ENCODE data around the gene XRCC4. TPM values are rescaled to one million over a fixed set of nuclear protein-coding genes. Genes with fewer than 3 reads are reported as not detected.

Gene XRCC4
- total RNA-seq, 1 experiment from 2014 or later = 24.6 TPM

DNA sequence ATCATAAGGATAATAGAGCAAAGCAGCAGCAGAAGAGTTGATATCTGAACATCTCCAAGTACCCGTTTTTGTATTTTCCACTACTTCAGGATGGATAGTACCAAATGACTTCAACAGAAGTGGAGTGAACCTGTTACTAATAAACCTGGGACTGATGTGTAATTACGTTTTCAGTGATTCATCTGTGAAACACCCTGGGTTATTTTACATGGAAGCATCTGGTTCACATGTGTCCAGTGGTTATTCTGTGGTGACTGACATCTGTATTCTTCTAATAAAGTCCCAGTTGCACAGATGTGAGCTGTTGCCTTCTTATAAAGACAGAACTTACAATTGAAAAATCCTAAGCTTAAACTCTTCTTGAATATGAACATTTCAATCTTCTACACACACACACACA lies 254.5 kb downstream of the XRCC4 start:
- ChIA-PET RAD21 (ENCODE audit: low non-redundant PET in 1 of 2, low total read pairs in 2 of 2, uncharacterized antibody in 2 of 2, unreplicated experiment in 2 of 2) (no interaction called here), CTCF (no interaction called here), POLR2A (no interaction called here)
- Histone ChIP-seq H3K9me2 (ENCODE audit: insufficient read depth) (no peaks in the 10 kb centered on the region), H4K20me1 (ENCODE audit: insufficient read depth) (no peaks in the 10 kb centered on the region), H3K4me2 (ENCODE audit: low read length) (no peak overlapping the region), H3K9ac (ENCODE audit: low read length) (no peak overlapping the region), H3K4me1 (ENCODE audit: control insufficient read depth in 1 of 2, insufficient read depth in 2 of 2, low read length in 2 of 2) (no peaks in the 10 kb centered on the region), H3K27ac (ENCODE audit: low read depth, low read length) (no peak overlapping the region), H3K36me3 (ENCODE audit: control insufficient read depth in 1 of 2, insufficient read depth in 2 of 2, low read length in 2 of 2) (no peaks in the 10 kb centered on the region), H3K4me3 (replicated peaks in 1 of 2; ENCODE audit: low read depth in 1 of 2, low read length in 2 of 2) (no peak overlapping the region), H3K9me3 (ENCODE audit: control insufficient read depth in 1 of 2, insufficient read depth in 1 of 2, low read depth in 1 of 2, low read length in 2 of 2) (no peaks in the 10 kb centered on the region), H3K79me2 (ENCODE audit: insufficient read depth, low read length) (no peaks in the 10 kb centered on the region), H2AFZ (ENCODE audit: low read depth, low read length, poor library complexity, severe bottlenecking) (no peak overlapping the region), H3K27me3 (ENCODE audit: insufficient read depth, low read length) (no peaks in the 10 kb centered on the region)
- ATAC-seq = no peak
- no TSS peak for BruUV-seq (replicated peaks)
- no peak for DNase-seq (ENCODE audit: low read depth, low spot score)
- intact Hi-C loops (cut with micrococcal nuclease) = no loop called here
- no peak for TF ChIP-seq SIN3A (IDR thresholded peaks at IDR 0.05; ENCODE audit: low read depth)
- TF ChIP-seq, protein P1, sequence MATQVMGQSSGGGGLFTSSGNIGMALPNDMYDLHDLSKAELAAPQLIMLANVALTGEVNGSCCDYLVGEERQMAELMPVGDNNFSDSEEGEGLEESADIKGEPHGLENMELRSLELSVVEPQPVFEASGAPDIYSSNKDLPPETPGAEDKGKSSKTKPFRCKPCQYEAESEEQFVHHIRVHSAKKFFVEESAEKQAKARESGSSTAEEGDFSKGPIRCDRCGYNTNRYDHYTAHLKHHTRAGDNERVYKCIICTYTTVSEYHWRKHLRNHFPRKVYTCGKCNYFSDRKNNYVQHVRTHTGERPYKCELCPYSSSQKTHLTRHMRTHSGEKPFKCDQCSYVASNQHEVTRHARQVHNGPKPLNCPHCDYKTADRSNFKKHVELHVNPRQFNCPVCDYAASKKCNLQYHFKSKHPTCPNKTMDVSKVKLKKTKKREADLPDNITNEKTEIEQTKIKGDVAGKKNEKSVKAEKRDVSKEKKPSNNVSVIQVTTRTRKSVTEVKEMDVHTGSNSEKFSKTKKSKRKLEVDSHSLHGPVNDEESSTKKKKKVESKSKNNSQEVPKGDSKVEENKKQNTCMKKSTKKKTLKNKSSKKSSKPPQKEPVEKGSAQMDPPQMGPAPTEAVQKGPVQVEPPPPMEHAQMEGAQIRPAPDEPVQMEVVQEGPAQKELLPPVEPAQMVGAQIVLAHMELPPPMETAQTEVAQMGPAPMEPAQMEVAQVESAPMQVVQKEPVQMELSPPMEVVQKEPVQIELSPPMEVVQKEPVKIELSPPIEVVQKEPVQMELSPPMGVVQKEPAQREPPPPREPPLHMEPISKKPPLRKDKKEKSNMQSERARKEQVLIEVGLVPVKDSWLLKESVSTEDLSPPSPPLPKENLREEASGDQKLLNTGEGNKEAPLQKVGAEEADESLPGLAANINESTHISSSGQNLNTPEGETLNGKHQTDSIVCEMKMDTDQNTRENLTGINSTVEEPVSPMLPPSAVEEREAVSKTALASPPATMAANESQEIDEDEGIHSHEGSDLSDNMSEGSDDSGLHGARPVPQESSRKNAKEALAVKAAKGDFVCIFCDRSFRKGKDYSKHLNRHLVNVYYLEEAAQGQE (IDR thresholded peaks at IDR 0.05; ENCODE audit: low read depth) = no peak
- no peak for TF ChIP-seq JUND (IDR thresholded peaks at IDR 0.05)
- TF ChIP-seq CEBPB (IDR thresholded peaks at IDR 0.05; ENCODE audit: low read depth) = no peak
- TF ChIP-seq ZBTB33 (IDR thresholded peaks at IDR 0.05; ENCODE audit: extremely low read depth, insufficient replicate concordance, low read length) = no peak
- no peak for TF ChIP-seq FOSL1 (IDR thresholded peaks at IDR 0.05; ENCODE audit: low read depth)
- no peak for TF ChIP-seq RAD21 (IDR thresholded peaks at IDR 0.05; ENCODE audit: low read depth)
- no peak for TF ChIP-seq EGR1 (IDR thresholded peaks at IDR 0.05; ENCODE audit: low read depth)
- TF ChIP-seq EZH2phosphoT487 (IDR thresholded peaks at IDR 0.05; ENCODE audit: borderline replicate concordance) = no peak
- TF ChIP-seq SP1 (IDR thresholded peaks at IDR 0.05; ENCODE audit: low read depth) = no peak
- TF ChIP-seq POLR2A (IDR thresholded peaks at IDR 0.05; ENCODE audit: borderline replicate concordance, extremely low read depth, insufficient read depth, insufficient read length) = no peak
- no peak for TF ChIP-seq CBX3 (IDR thresholded peaks at IDR 0.05; ENCODE audit: low read depth)
